Spleen (tissue), 11 donors: ENCODE results near the gene WNT2. TPM values are rescaled to one million over a fixed set of nuclear protein-coding genes. Genes with fewer than 3 reads are reported as not detected.

Experiments used
- polyA plus RNA-seq, 3 donors: library from polyadenylated mRNA; stranded (reverse); fragments of 200-250 nt; gene quantifications; one replicate each; pipeline ENCODE4 v1.2.1, GENCODE V29; 2013
- small RNA-seq, 4 donors: library from RNA; depleted of rRNA; stranded (forward); fragments of <200 nt; gene quantifications; one replicate each; pipeline ENCODE3, GENCODE V24; 2016
- total RNA-seq, 7 donors: library from RNA; depleted of rRNA in 3 of 7; stranded (reverse); fragments of >200 nt in 3 of 7; fragmentation: NEBNext Ultra II Directional in 4 of 7; extraction: Animal tissue kit (Norgen Biotek cat#: 25700) in 4 of 7; gene quantifications; one replicate each; pipeline versions ENCODE4 v1.1.0 to v1.2.1, GENCODE V29; 2016 to 2021
- donor health status: healthy with polysubstance abuse.
- donor health status: DM: no; HTN: no; CAD: no; lungs with moderate emphysema.
- donor health status: DM: no; HTN: no; CAD: no.
- donor health status: Bipolar disorder and iron deficiency.
- donor health status: healthy.
- donor health status: DM: no; HTN: no; CAD: no.
- donor health status: DM: yes; HTN: yes; CAD: no.

WNT2 gene
- total and polyA plus RNA-seq, 10 donors = 0.22 to 6.2 (median 2.1) TPM

Small RNA genes lying within 50 kb of the gene (small RNA-seq; reads per million reads assigned to genes)
- gene MTCYBP6 = 0 reads per million in 4 donors

Other genes with a start within 250 kb of the WNT2 start
- not detected for gene ASZ1, start 104.4 kb upstream of the WNT2 start, total RNA-seq
- not detected for gene ASZ1, start 104.4 kb upstream of the WNT2 start, polyA plus RNA-seq
- gene CFTR, start 157.0 kb upstream of the WNT2 start, total RNA-seq = under 1 TPM in 2 of 7 donors, not detected in 5; 0.06 to 0.27 TPM
- gene CFTR, start 157.0 kb upstream of the WNT2 start, polyA plus RNA-seq = under 1 TPM in 2 of 3 donors, not detected in 1; 0.02 to 0.03 TPM